ENCODE measurements around the gene AMOTL2.

The AMOTL2 gene

GRCh38 chr3:134374105-134374790 lies at the start of gene AMOTL2:
Gene AMOTL2, minus strand, starts transcription at chr3:134374447. Its CDS starts 3,014 bp downstream, at chr3:134371433.
- Histone ChIP-seq H3K9me2 (replicated peaks; ENCODE audit: control insufficient read depth, low read length) (no peaks in the 10 kb centered on the region), H3K27me3 (ENCODE audit: control insufficient read depth, low read length) (0 out of 2 replicates have a peak, but pooled peaks cover 14% of the 10 kb centered on the region), H3K4me2 (ENCODE audit: low read length) (no peak within 1 kb of the TSS), H3K9me3 (ENCODE audit: control insufficient read depth, insufficient read depth, low read length) (no peaks in the 10 kb centered on the region), H4K20me1 (ENCODE audit: control insufficient read depth, insufficient read depth, low read depth, low read length) (no peaks in the 10 kb centered on the region), H3F3A (ENCODE audit: control insufficient read depth, insufficient read depth) (no peaks in the 10 kb centered on the region), H3K79me2 (ENCODE audit: control insufficient read depth, low read length) (no peaks in the 10 kb centered on the region), H3K4me1 (ENCODE audit: control insufficient read depth, low read length) (no peaks in the 10 kb centered on the region), H3K4me3 (ENCODE audit: low read length) (no peak within 1 kb of the TSS), H3K36me3 (ENCODE audit: control insufficient read depth, low read length) (no peaks in the 10 kb centered on the region), H3K27ac (ENCODE audit: low read depth, low read length) (no peak within 1 kb of the TSS)
- TF ChIP-seq CTCF (IDR thresholded peaks at IDR 0.05; ENCODE audit: low read depth, low read length, poor library complexity, severe bottlenecking) (no peak), EZH2phosphoT487 (IDR thresholded peaks at IDR 0.05; ENCODE audit: borderline replicate concordance, low read length) (no peak)

GRCh38 chr3:134423153-134423552 lies 48.9 kb upstream of the AMOTL2 start:
- TF ChIP-seq EZH2phosphoT487 (IDR thresholded peaks at IDR 0.05; ENCODE audit: borderline replicate concordance, low read length) (no peak), CTCF (IDR thresholded peaks at IDR 0.05; ENCODE audit: low read depth, low read length, poor library complexity, severe bottlenecking) (no peak)
- H3K79me2 ChIP-seq (ENCODE audit: control insufficient read depth, low read length) = no peaks in the 10 kb centered on the region
- no peaks in the 10 kb centered on the region for H3F3A ChIP-seq (ENCODE audit: control insufficient read depth, insufficient read depth)
- no peak overlapping the region for H3K4me3 ChIP-seq (ENCODE audit: low read length)
- H3K36me3 ChIP-seq (ENCODE audit: control insufficient read depth, low read length) = no peaks in the 10 kb centered on the region
- no peaks in the 10 kb centered on the region for H3K9me3 ChIP-seq (ENCODE audit: control insufficient read depth, insufficient read depth, low read length)
- H3K4me2 ChIP-seq (ENCODE audit: low read length) = no peak overlapping the region
- H4K20me1 ChIP-seq (ENCODE audit: control insufficient read depth, insufficient read depth, low read depth, low read length) = no peaks in the 10 kb centered on the region
- 0 out of 2 replicates have a peak, but pooled peaks cover 1% of the 10 kb centered on the region for H3K27me3 ChIP-seq (ENCODE audit: control insufficient read depth, low read length)
- H3K9me2 ChIP-seq (replicated peaks; ENCODE audit: control insufficient read depth, low read length) = no peaks in the 10 kb centered on the region
- H3K4me1 ChIP-seq (ENCODE audit: control insufficient read depth, low read length) = no peaks in the 10 kb centered on the region
- no peak overlapping the region for H3K27ac ChIP-seq (ENCODE audit: low read depth, low read length)

GRCh38 chr3:134419960-134420321 lies 45.7 kb upstream of the AMOTL2 start:
- Histone ChIP-seq H3K9me3 (ENCODE audit: control insufficient read depth, insufficient read depth, low read length) (no peaks in the 10 kb centered on the region), H3K9me2 (replicated peaks; ENCODE audit: control insufficient read depth, low read length) (no peaks in the 10 kb centered on the region), H3F3A (ENCODE audit: control insufficient read depth, insufficient read depth) (no peaks in the 10 kb centered on the region), H3K36me3 (ENCODE audit: control insufficient read depth, low read length) (no peaks in the 10 kb centered on the region), H3K27me3 (ENCODE audit: control insufficient read depth, low read length) (0 out of 2 replicates have a peak, but pooled peaks cover 5% of the 10 kb centered on the region), H4K20me1 (ENCODE audit: control insufficient read depth, insufficient read depth, low read depth, low read length) (no peaks in the 10 kb centered on the region), H3K27ac (ENCODE audit: low read depth, low read length) (no peak overlapping the region), H3K79me2 (ENCODE audit: control insufficient read depth, low read length) (no peaks in the 10 kb centered on the region), H3K4me1 (ENCODE audit: control insufficient read depth, low read length) (no peaks in the 10 kb centered on the region), H3K4me2 (ENCODE audit: low read length) (no peak overlapping the region), H3K4me3 (ENCODE audit: low read length) (no peak overlapping the region)
- TF ChIP-seq EZH2phosphoT487 (IDR thresholded peaks at IDR 0.05; ENCODE audit: borderline replicate concordance, low read length) (no peak), CTCF (IDR thresholded peaks at IDR 0.05; ENCODE audit: low read depth, low read length, poor library complexity, severe bottlenecking) (no peak)

Data from DOHH2 (cell line).